Loucy (cell line): ENCODE measurements around the gene DUSP28.

Source experiments
- H2AFZ ChIP-seq: fragments of 200-600 bp; sonication (generic); 2 replicates; pipeline ENCODE4 v1.6.0; 2016; ENCODE audit warnings: antibody characterized with exemption, mild to moderate bottlenecking, low read length, moderate library complexity
- H3F3A ChIP-seq: fragments of 200-600 bp; 2 replicates; pipeline ENCODE4 v1.6.0; 2016; ENCODE audit warnings: antibody characterized with exemption, low read depth, mild to moderate bottlenecking
- H3K27me3 ChIP-seq: fragments of 200-600 bp; sonication (generic); 2 replicates; pipeline ENCODE4 v1.6.1; 2014; ENCODE audit warnings: low read length, mild to moderate bottlenecking; ENCODE audit not compliant: insufficient read depth, poor library complexity, severe bottlenecking
- H3K36me3 ChIP-seq: fragments of 200-600 bp; sonication (generic); 2 replicates; pipeline ENCODE4 v1.6.1; 2016; ENCODE audit warnings: low read length; ENCODE audit not compliant: insufficient read depth
- H3K4me1 ChIP-seq: fragments of 200-600 bp; sonication (generic); 2 replicates; pipeline ENCODE4 v1.5.1; 2014; ENCODE audit warnings: low read length, mild to moderate bottlenecking; ENCODE audit not compliant: insufficient read depth, poor library complexity, severe bottlenecking
- H3K4me2 ChIP-seq: fragments of 200-600 bp; sonication (generic); 2 replicates; pipeline ENCODE4 v1.6.0; 2014; ENCODE audit warnings: antibody characterized with exemption, low read length, low read depth, mild to moderate bottlenecking; ENCODE audit not compliant: poor library complexity, severe bottlenecking
- H3K4me3 ChIP-seq: fragments of 200-600 bp; sonication (generic); 2 replicates; pipeline ENCODE4 v1.5.1; 2014; ENCODE audit warnings: low read length, mild to moderate bottlenecking, mixed read lengths; ENCODE audit not compliant: poor library complexity, severe bottlenecking
- H3K79me2 ChIP-seq: fragments of 200-600 bp; sonication (generic); 2 replicates; pipeline ENCODE4 v1.6.1; 2014; ENCODE audit warnings: low read length; ENCODE audit not compliant: insufficient read depth
- H3K9ac ChIP-seq: fragments of 200-600 bp; sonication (generic); 2 replicates; pipeline ENCODE4 v1.6.0; 2014; ENCODE audit warnings: mild to moderate bottlenecking, low read depth, low read length, moderate library complexity; ENCODE audit not compliant: poor library complexity, severe bottlenecking
- H3K9me2 ChIP-seq: fragments of 200-600 bp; sonication (generic); replicated peaks from 2 replicates; pipeline ENCODE4 v1.6.1; 2016; ENCODE audit warnings: low read depth, low read length, mixed read lengths
- H3K9me3 ChIP-seq: fragments of 200-600 bp; sonication (generic); 2 replicates; pipeline ENCODE4 v1.6.1; 2014; ENCODE audit warnings: mild to moderate bottlenecking, antibody characterized with exemption, low read length, low read depth; ENCODE audit not compliant: insufficient read depth
- H4K20me1 ChIP-seq: fragments of 200-600 bp; sonication (generic); 2 replicates; pipeline ENCODE4 v1.6.0; 2014; ENCODE audit warnings: antibody characterized with exemption, low read length, mild to moderate bottlenecking; ENCODE audit not compliant: insufficient read depth, poor library complexity, severe bottlenecking
- EZH2phosphoT487 ChIP-seq: fragments of 200-600 bp; IDR thresholded peaks from 2 replicates; pipeline ENCODE4 v1.6.1; 2018; ENCODE audit warnings: antibody characterized with exemption, mild to moderate bottlenecking, moderate library complexity, borderline replicate concordance
- TF ChIP-seq, protein P1 (sequence below): fragments of 200-600 bp; sonication (generic); conservative IDR thresholded peaks from 2 replicates; pipeline ENCODE4 v1.5.1; 2014; ENCODE audit warnings: mild to moderate bottlenecking, antibody characterized with exemption, low read length

DUSP28 gene

DNA sequence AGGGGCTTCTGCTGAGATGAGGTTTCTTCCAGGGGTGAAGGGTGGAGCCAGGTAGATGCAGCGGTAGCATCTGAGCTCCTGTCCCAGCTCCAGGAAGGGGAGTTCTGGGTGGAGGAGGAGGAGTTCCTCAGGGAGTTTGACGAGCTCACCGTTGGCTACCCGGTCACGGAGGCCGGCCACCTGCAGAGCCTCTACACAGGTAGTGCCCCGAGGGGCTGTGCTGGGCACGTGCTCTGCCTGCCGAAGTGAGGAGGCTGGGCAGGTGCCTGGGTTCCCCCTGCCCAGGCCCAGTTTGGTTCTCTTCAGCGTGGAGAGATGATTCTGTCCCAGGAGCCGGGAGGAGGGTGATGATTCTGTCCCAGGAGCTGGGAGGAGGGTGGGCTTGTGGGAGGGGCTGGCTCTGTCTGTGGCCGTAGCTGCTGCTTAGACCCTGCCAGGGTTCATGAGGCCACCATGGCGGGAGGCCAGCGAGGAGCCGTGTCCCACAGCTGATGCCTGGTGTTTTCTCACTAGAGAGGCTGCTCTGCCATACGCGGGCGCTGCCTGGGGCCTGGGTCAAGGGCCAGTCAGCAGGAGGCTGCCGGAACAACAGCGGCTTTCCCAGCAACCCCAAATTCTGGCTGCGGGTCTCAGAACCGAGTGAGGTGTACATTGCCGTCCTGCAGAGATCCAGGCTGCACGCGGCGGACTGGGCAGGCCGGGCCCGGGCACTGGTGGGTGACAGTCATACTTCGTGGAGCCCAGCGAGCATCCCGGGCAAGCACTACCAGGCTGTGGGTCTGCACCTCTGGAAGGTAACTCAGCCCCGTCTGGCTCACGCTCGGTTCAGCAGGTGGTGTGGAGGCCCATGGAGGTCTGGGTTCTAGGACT lies 34.6 kb downstream of the DUSP28 start:
- H3K4me2 ChIP-seq, result no peak overlapping the region
- H3K79me2 ChIP-seq, result peaks cover 29% of the 10 kb centered on the region; the same call in 1 of the 2 replicates
- no peak overlapping the region for H3K4me3 ChIP-seq
- no peaks in the 10 kb centered on the region for H3K4me1 ChIP-seq
- TF ChIP-seq, protein P1, sequence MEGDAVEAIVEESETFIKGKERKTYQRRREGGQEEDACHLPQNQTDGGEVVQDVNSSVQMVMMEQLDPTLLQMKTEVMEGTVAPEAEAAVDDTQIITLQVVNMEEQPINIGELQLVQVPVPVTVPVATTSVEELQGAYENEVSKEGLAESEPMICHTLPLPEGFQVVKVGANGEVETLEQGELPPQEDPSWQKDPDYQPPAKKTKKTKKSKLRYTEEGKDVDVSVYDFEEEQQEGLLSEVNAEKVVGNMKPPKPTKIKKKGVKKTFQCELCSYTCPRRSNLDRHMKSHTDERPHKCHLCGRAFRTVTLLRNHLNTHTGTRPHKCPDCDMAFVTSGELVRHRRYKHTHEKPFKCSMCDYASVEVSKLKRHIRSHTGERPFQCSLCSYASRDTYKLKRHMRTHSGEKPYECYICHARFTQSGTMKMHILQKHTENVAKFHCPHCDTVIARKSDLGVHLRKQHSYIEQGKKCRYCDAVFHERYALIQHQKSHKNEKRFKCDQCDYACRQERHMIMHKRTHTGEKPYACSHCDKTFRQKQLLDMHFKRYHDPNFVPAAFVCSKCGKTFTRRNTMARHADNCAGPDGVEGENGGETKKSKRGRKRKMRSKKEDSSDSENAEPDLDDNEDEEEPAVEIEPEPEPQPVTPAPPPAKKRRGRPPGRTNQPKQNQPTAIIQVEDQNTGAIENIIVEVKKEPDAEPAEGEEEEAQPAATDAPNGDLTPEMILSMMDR, result no peak
- no peak for TF ChIP-seq EZH2phosphoT487
- peaks cover 14% of the 10 kb centered on the region; the same call in 1 of the 2 replicates for H3K36me3 ChIP-seq
- H3K9ac ChIP-seq, result no peak overlapping the region
- no peaks in the 10 kb centered on the region for H3K27me3 ChIP-seq
- H3K9me3 ChIP-seq, result no peaks in the 10 kb centered on the region
- H4K20me1 ChIP-seq, result peaks cover 16% of the 10 kb centered on the region
- no peaks in the 10 kb centered on the region for H3F3A ChIP-seq
- no peak overlapping the region for H2AFZ ChIP-seq
- H3K9me2 ChIP-seq, result no peaks in the 10 kb centered on the region

- H3K79me2 ChIP-seq, result peaks cover 21% of the 10 kb centered on the region; the same call in 1 of the 2 replicates
- H3K27me3 ChIP-seq, result no peaks in the 10 kb centered on the region
- no peaks in the 10 kb centered on the region for H3K4me1 ChIP-seq
- no peaks in the 10 kb centered on the region for H3K9me2 ChIP-seq
- no peak overlapping the region for H3K4me3 ChIP-seq
- H3K9me3 ChIP-seq, result no peaks in the 10 kb centered on the region
- H3K4me2 ChIP-seq, result no peak overlapping the region
- peaks cover 14% of the 10 kb centered on the region; the same call in 1 of the 2 replicates for H3K36me3 ChIP-seq
- TF ChIP-seq, protein P1, result peak; percentile 71
- TF ChIP-seq EZH2phosphoT487, result no peak
- H3F3A ChIP-seq, result no peaks in the 10 kb centered on the region
- H3K9ac ChIP-seq, result no peak overlapping the region
- peaks cover 10% of the 10 kb centered on the region for H4K20me1 ChIP-seq
- no peak overlapping the region for H2AFZ ChIP-seq
Observed at GRCh38 chr2:240595381-240596079, 35.4 kb downstream of the DUSP28 start.

GRCh38 chr2:240596080-240596460 lies 35.9 kb downstream of the DUSP28 start:
- peaks cover 14% of the 10 kb centered on the region; the same call in 1 of the 2 replicates for H3K36me3 ChIP-seq
- H3K9me3 ChIP-seq, result no peaks in the 10 kb centered on the region
- no peaks in the 10 kb centered on the region for H3K9me2 ChIP-seq
- H3K9ac ChIP-seq, result no peak overlapping the region
- H4K20me1 ChIP-seq, result peaks cover 10% of the 10 kb centered on the region
- no peak overlapping the region for H3K4me2 ChIP-seq
- no peak for TF ChIP-seq EZH2phosphoT487
- TF ChIP-seq, protein P1, result no peak
- no peak overlapping the region for H2AFZ ChIP-seq
- H3K4me3 ChIP-seq, result no peak overlapping the region
- H3K79me2 ChIP-seq, result peaks cover 15% of the 10 kb centered on the region; the same call in 1 of the 2 replicates
- no peaks in the 10 kb centered on the region for H3F3A ChIP-seq
- no peaks in the 10 kb centered on the region for H3K4me1 ChIP-seq
- no peaks in the 10 kb centered on the region for H3K27me3 ChIP-seq
